ENCODE data around the gene DERA. TPM values are rescaled to one million over a fixed set of nuclear protein-coding genes. Genes with fewer than 3 reads are reported as not detected.

DERA gene
- total and polyA plus RNA-seq, 2 of the 8 experiments (the other 6 are each of a cell fraction or from before 2014, with no cell fraction given), result 13.1 to 17.1 TPM

GRCh38 chr12:15931590-15932053 is 20.5 kb downstream of the DERA start:
- no peak overlapping the region for H2BK12ac ChIP-seq (ENCODE audit: low read depth, low read length)
- H3K4me1 ChIP-seq (replicated peaks in 1 of 4; ENCODE audit: control insufficient read depth in 3 of 4, insufficient read depth in 4 of 4, low read length in 3 of 4), result peaks cover 0 to 8% (median 5%) of the 10 kb centered on the region in 4 experiments; a peak in 3 of 7 replicates
- H3K4me2 ChIP-seq (ENCODE audit: insufficient read depth in 1 of 2, low read depth in 2 of 2, low read length in 2 of 2), result no peak overlapping the region
- no peak overlapping the region for H3K9ac ChIP-seq (replicated peaks in 1 of 4; ENCODE audit: extremely low read depth in 1 of 4, low read depth in 3 of 4, low read length in 3 of 4)
- no peak overlapping the region for H3K4ac ChIP-seq (replicated peaks; ENCODE audit: insufficient read length, low read depth, low read length)
- no peaks in the 10 kb centered on the region for H4K20me1 ChIP-seq (replicated peaks in 1 of 2; ENCODE audit: control insufficient read depth in 1 of 2, insufficient read depth in 2 of 2, low read length in 2 of 2)
- H3K23ac ChIP-seq (ENCODE audit: insufficient read length), result no peak overlapping the region
- FAIRE-seq (no peak), DNase-seq (ENCODE audit: low read depth in 1 of 2, low spot score in 2 of 2) (no peak)
- no peak overlapping the region for H2BK20ac ChIP-seq (ENCODE audit: low read length)
- no peak overlapping the region for H4K91ac ChIP-seq (replicated peaks; ENCODE audit: insufficient read length, low read length)
- H3K23me2 ChIP-seq (ENCODE audit: low read depth, low read length), result no peaks in the 10 kb centered on the region
- H4K8ac ChIP-seq (ENCODE audit: extremely low read depth, insufficient read depth, low read length), result no peak overlapping the region
- no peak overlapping the region for H3K56ac ChIP-seq (replicated peaks; ENCODE audit: insufficient read length, low read depth, low read length)
- no peak overlapping the region for H2AK5ac ChIP-seq (ENCODE audit: low read depth, low read length)
- H3K79me1 ChIP-seq (ENCODE audit: low read depth, low read length), result no peaks in the 10 kb centered on the region
- no peak overlapping the region for H3K27ac ChIP-seq (ENCODE audit: low read depth, low read length)
- H3K18ac ChIP-seq (ENCODE audit: extremely low read depth, low read length), result no peak overlapping the region
- no peak overlapping the region for H4K5ac ChIP-seq (ENCODE audit: insufficient read length, low read depth, low read length)
- H2BK15ac ChIP-seq (ENCODE audit: low read length), result no peak overlapping the region
- no peak overlapping the region for H2AFZ ChIP-seq (ENCODE audit: low read length)
- no peak overlapping the region for H3K14ac ChIP-seq (ENCODE audit: insufficient read length)
- no peak overlapping the region for H3K4me3 ChIP-seq (ENCODE audit: extremely low read depth in 1 of 4, insufficient read depth in 2 of 4, low read depth in 3 of 4, low read length in 4 of 4)
- no peak overlapping the region for H2BK5ac ChIP-seq (ENCODE audit: low read depth, low read length)
- H3K79me2 ChIP-seq (ENCODE audit: control insufficient read depth in 1 of 2, insufficient read depth in 2 of 2, low read length in 2 of 2), result no peaks in the 10 kb centered on the region
- no peaks in the 10 kb centered on the region for H3K27me3 ChIP-seq (replicated peaks in 1 of 4; ENCODE audit: control insufficient read depth in 3 of 4, extremely low read depth in 1 of 4, insufficient read depth in 3 of 4, low read length in 3 of 4)
- no peaks in the 10 kb centered on the region for H3K9me3 ChIP-seq (ENCODE audit: insufficient read depth in 2 of 2, low read depth in 1 of 2, low read length in 1 of 2)
- H3K36me3 ChIP-seq (ENCODE audit: control insufficient read depth in 2 of 4, insufficient read depth in 4 of 4, low read length in 3 of 4), result no peaks in the 10 kb centered on the region
- WGBS, 2 experiments (ENCODE audit: extremely low coverage in 1 of 2, insufficient coverage in 1 of 2, insufficient read length in 1 of 2, insufficient replicate concordance in 2 of 2, low coverage in 1 of 2, low lambda C conversion rate in 2 of 2, missing lambda C conversion rate in 1 of 2), result 90% methylated on average over 3 of the region's 3 CpGs; no CpG with 5 or more reads in 1 of the 2 experiments
- CTCF ChIA-PET (ENCODE audit: partially characterized antibody), result interaction anchor here (0.9 to 2.1 kb wide), 5 partner anchors 11 to 118 kb away, joined by 3 to 9 read pairs (median 5); partner anchors contain the start of gene DERA
- no peak overlapping the region for H2BK120ac ChIP-seq (replicated peaks; ENCODE audit: low read depth, low read length)
- POLR2A ChIA-PET (ENCODE audit: partially characterized antibody), result no interaction called here
- TF ChIP-seq MAFK (IDR thresholded peaks at IDR 0.05; ENCODE audit: low read depth, low read length) (0 out of 2 replicates have a peak, but pooled peaks have one; percentile 43), RXRA (IDR thresholded peaks at IDR 0.05; ENCODE audit: insufficient read depth, low read depth, low read length) (no peak), GTF2F1 (IDR thresholded peaks at IDR 0.05; ENCODE audit: borderline replicate concordance, low read depth, low read length) (no peak), CREB1 (IDR thresholded peaks at IDR 0.05) (no peak), SP2 (IDR thresholded peaks at IDR 0.05; ENCODE audit: low read length) (no peak), BACH1 (IDR thresholded peaks at IDR 0.05; ENCODE audit: low read length) (peak; percentile 80), EZH2 (IDR thresholded peaks at IDR 0.05; ENCODE audit: low read depth, low read length, severe bottlenecking) (no peak), RNF2 (IDR thresholded peaks at IDR 0.05; ENCODE audit: borderline replicate concordance, low read depth, low read length, missing control alignments, poor library complexity, severe bottlenecking) (no peak), SUZ12 (IDR thresholded peaks at IDR 0.05; ENCODE audit: low read length) (no peak), POU5F1 (IDR thresholded peaks at IDR 0.05; ENCODE audit: low read depth, low read length) (no peak), NANOG (IDR thresholded peaks at IDR 0.05; ENCODE audit: insufficient read depth, low read depth, low read length, poor library complexity, severe bottlenecking) (no peak)
